Spleen (tissue), 11 donors: ENCODE measurements around the gene NAALADL2. TPM values are rescaled to one million over a fixed set of nuclear protein-coding genes. Genes with fewer than 3 reads are reported as not detected.

Experiments
- DNase-seq: peaks from one replicate; pipeline ENCODE4 v3.0.0-alpha.2; 2020
- H3K27ac ChIP-seq, 8 donors: fragments of 200-600 bp; sonication (generic) in 7 of 8; 1 replicate in 4 of 8; 2 replicates in 4 of 8; pipeline versions ENCODE4 v1.5.0 to v1.8.0; 2016 to 2021; ENCODE audit warnings: inconsistent platforms in 4 of 8, mild to moderate bottlenecking in 4 of 8, moderate library complexity in 1 of 8
- H3K27me3 ChIP-seq, 7 donors: fragments of 200-600 bp; sonication (generic) in 6 of 7; replicated peaks in 1 of 7; 1 replicate in 4 of 7; 2 replicates in 3 of 7; pipeline versions ENCODE4 v1.5.0 to v1.8.0; 2016 to 2021; ENCODE audit warnings: inconsistent platforms in 3 of 7, mild to moderate bottlenecking in 1 of 7
- H3K36me3 ChIP-seq, 6 donors: fragments of 200-600 bp; sonication (generic) in 5 of 6; 1 replicate in 4 of 6; 2 replicates in 2 of 6; pipeline versions ENCODE4 v1.5.0 to v1.8.0; 2016 to 2021; ENCODE audit warnings: inconsistent platforms in 2 of 6
- H3K4me1 ChIP-seq, 6 donors: fragments of 200-600 bp; sonication (generic) in 5 of 6; 1 replicate in 3 of 6; 2 replicates in 3 of 6; pipeline versions ENCODE4 v1.5.0 to v1.8.0; 2016 to 2021; ENCODE audit warnings: inconsistent platforms in 3 of 6
- H3K4me3 ChIP-seq, 8 donors: fragments of 200-600 bp; sonication (generic) in 7 of 8; 1 replicate in 4 of 8; 2 replicates in 4 of 8; pipeline versions ENCODE4 v1.5.0 to v1.8.0; 2016 to 2021; ENCODE audit warnings: inconsistent platforms in 4 of 8, mild to moderate bottlenecking in 4 of 8, moderate library complexity in 2 of 8
- H3K9me3 ChIP-seq, 8 donors: fragments of 200-600 bp; sonication (generic) in 7 of 8; 1 replicate in 4 of 8; 2 replicates in 4 of 8; pipeline versions ENCODE4 v1.5.0 to v1.8.0; 2016 to 2021; ENCODE audit warnings: inconsistent platforms in 4 of 8
- POLR2A ChIP-seq, 3 donors: fragments of 450-650 bp; IDR thresholded peaks; one replicate each; pipeline ENCODE4 v1.5.1; 2017; ENCODE audit warnings: antibody characterized with exemption in 3 of 3, mild to moderate bottlenecking in 1 of 3
- POLR2AphosphoS5 ChIP-seq, 3 donors: sonication (generic); formaldehyde crosslinking; IDR thresholded peaks; one replicate each; pipeline ENCODE4 v1.5.1; 2017; ENCODE audit warnings: antibody characterized with exemption in 3 of 3
- WGBS, 5 donors: extraction: QIAGEN DNeasy Blood & Tissue Kit in 3 of 5; methylation state at CpG; one replicate each; pipeline versions ENCODE4 v1.1.5 to v1.1.7; 2013 to 2018; 5-methylcytosine and 5-hydroxymethylcytosine counted together
- intact Hi-C: fragments of 100-400 bp; cut with DNase I; formaldehyde crosslinking; loops from one replicate; pipeline ENCODE4 v1.15.0; 2023; ENCODE audit warnings: low total_unique reads
- polyA plus RNA-seq, 3 donors: library from polyadenylated mRNA; stranded (reverse); fragments of 200-250 nt; gene quantifications; one replicate each; pipeline ENCODE4 v1.2.1, GENCODE V29; 2013
- total RNA-seq, 7 donors: library from RNA; depleted of rRNA in 3 of 7; stranded (reverse); fragments of >200 nt in 3 of 7; fragmentation: NEBNext Ultra II Directional in 4 of 7; extraction: Animal tissue kit (Norgen Biotek cat#: 25700) in 4 of 7; gene quantifications; one replicate each; pipeline versions ENCODE4 v1.1.0 to v1.2.1, GENCODE V29; 2016 to 2021
- TF ChIP-seq, protein P1 (sequence below), 11 experiments: fragments of 200-600 bp in 7 of 11; fragments of 450-650 bp in 4 of 11; sonication (generic) in 4 of 11; IDR thresholded peaks in 8 of 11; conservative IDR thresholded peaks in 3 of 11; 1 replicate in 7 of 11; 2 replicates in 4 of 11; pipeline versions ENCODE4 v1.4.0 to v1.8.0; 2016 to 2021; ENCODE audit warnings: antibody characterized with exemption in 11 of 11, inconsistent platforms in 4 of 11, mild to moderate bottlenecking in 1 of 11
- donor health status: healthy with polysubstance abuse.
- donor health status: DM: no; HTN: no; CAD: no; lungs with moderate emphysema.
- donor health status: DM: no; HTN: no; CAD: no.
- donor health status: Bipolar disorder and iron deficiency.
- donor health status: healthy.
- donor health status: DM: no; HTN: no; CAD: no.
- donor health status: DM: yes; HTN: yes; CAD: no.

The NAALADL2 gene
- total and polyA plus RNA-seq, 10 donors = 0.09 to 14.4 (median 6.4) TPM

DNA sequence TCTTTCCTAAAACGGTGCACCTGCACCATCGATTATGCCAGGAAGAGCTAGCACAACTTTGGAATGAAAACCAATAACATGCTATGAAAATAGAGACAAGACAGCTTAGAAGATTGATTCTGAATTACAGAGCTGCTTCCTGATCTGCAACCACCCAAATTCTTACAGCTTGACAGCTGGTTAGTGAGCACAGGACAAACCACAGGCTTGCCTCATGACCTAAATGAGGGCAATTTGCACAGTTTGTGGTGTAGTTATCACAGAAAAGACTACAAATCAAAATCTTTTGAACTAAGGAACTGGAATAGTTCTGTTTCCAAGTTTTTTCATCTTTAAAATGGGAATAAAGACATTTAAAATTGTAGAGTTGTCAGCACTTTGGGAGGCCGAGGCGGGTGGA lies 533.5 kb downstream of the NAALADL2 start:
- Histone ChIP-seq H3K27ac (no peak overlapping the region), H3K27me3 (no peaks in the 10 kb centered on the region), H3K4me3 (no peak overlapping the region), H3K4me1 (no peaks in the 10 kb centered on the region), H3K9me3 (peaks cover 0 to 12% (median 2%) of the 10 kb centered on the region in 8 donors), H3K36me3 (no peaks in the 10 kb centered on the region)
- TF ChIP-seq POLR2AphosphoS5 (IDR thresholded peaks at IDR 0.05) = no peak
- TF ChIP-seq POLR2A (IDR thresholded peaks at IDR 0.05) = no peak
- TF ChIP-seq, protein P1, sequence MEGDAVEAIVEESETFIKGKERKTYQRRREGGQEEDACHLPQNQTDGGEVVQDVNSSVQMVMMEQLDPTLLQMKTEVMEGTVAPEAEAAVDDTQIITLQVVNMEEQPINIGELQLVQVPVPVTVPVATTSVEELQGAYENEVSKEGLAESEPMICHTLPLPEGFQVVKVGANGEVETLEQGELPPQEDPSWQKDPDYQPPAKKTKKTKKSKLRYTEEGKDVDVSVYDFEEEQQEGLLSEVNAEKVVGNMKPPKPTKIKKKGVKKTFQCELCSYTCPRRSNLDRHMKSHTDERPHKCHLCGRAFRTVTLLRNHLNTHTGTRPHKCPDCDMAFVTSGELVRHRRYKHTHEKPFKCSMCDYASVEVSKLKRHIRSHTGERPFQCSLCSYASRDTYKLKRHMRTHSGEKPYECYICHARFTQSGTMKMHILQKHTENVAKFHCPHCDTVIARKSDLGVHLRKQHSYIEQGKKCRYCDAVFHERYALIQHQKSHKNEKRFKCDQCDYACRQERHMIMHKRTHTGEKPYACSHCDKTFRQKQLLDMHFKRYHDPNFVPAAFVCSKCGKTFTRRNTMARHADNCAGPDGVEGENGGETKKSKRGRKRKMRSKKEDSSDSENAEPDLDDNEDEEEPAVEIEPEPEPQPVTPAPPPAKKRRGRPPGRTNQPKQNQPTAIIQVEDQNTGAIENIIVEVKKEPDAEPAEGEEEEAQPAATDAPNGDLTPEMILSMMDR (IDR thresholded peaks at IDR 0.05 in 8 of 11, conservative IDR thresholded peaks at IDR 0.05 in 3 of 11) = no peak
- intact Hi-C loops = no loop called here
- whole genome bisulfite sequencing, 5 donors = 57 to 83% (median 62%) methylated on average over 4 of the region's 4 CpGs
- no peak for DNase-seq

DNA sequence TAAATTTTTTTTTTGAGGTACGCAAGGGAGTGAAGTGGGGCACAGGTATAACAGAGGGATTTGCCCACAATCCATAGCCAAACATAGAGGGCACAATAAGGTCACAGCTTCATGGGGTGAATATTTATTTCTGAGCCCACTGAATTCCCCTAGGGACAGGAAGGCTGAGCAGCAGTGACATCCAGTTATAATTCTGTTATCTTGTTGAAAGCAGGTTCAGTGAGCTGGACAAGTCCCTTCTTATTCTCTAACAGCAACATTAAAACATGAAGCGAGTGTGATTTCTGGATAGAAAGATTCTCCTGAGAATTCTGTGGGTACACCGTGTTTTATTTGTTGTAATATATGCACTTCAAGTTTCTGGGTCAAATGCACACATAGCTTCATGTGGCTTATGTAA lies 538.2 kb downstream of the NAALADL2 start:
- Histone ChIP-seq H3K4me3 (no peak overlapping the region), H3K36me3 (no peaks in the 10 kb centered on the region), H3K4me1 (no peaks in the 10 kb centered on the region), H3K27me3 (no peaks in the 10 kb centered on the region), H3K27ac (no peak overlapping the region), H3K9me3 (peaks cover 0 to 12% (median 2%) of the 10 kb centered on the region in 8 donors)
- intact Hi-C loops = no loop called here
- WGBS, 5 donors = 79 to 91% (median 87%) methylated on average over 3 of the region's 3 CpGs
- no peak for DNase-seq
- no peak for TF ChIP-seq POLR2AphosphoS5 (IDR thresholded peaks at IDR 0.05)
- TF ChIP-seq POLR2A (IDR thresholded peaks at IDR 0.05) = no peak
- TF ChIP-seq, protein P1 (IDR thresholded peaks at IDR 0.05 in 8 of 11, conservative IDR thresholded peaks at IDR 0.05 in 3 of 11) = no peak

DNA sequence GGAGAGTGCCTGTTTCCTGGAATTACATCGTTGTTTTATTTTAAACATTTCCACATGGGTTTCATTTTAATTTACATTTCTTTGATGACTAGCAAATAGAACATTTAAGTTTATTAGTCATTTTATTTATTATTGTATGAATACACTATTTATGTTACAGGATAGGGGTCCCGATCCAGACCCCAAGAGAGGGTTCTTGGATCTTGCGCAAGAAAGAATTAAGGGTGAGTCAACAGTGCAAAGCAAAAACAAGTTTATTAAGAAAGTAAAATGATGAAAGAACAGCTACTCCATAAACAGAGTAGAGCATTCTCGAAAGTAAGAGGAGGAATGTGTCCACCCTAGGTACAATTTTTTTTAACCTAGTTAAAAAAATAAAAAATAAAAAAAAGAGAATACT lies 539.5 kb downstream of the NAALADL2 start:
- TF ChIP-seq, protein P1 (IDR thresholded peaks at IDR 0.05 in 8 of 11, conservative IDR thresholded peaks at IDR 0.05 in 3 of 11) = no peak
- TF ChIP-seq POLR2AphosphoS5 (IDR thresholded peaks at IDR 0.05) (no peak), POLR2A (IDR thresholded peaks at IDR 0.05) (no peak)
- Histone ChIP-seq H3K4me3 (no peak overlapping the region), H3K27me3 (no peaks in the 10 kb centered on the region), H3K36me3 (no peaks in the 10 kb centered on the region), H3K9me3 (peaks cover 0 to 12% (median 2%) of the 10 kb centered on the region in 8 donors), H3K27ac (no peak overlapping the region), H3K4me1 (no peaks in the 10 kb centered on the region)
- no peak for DNase-seq
- WGBS, 5 donors = 75 to 85% (median 78%) methylated on average over 4 of the region's 4 CpGs
- intact Hi-C loops = no loop called here

DNA sequence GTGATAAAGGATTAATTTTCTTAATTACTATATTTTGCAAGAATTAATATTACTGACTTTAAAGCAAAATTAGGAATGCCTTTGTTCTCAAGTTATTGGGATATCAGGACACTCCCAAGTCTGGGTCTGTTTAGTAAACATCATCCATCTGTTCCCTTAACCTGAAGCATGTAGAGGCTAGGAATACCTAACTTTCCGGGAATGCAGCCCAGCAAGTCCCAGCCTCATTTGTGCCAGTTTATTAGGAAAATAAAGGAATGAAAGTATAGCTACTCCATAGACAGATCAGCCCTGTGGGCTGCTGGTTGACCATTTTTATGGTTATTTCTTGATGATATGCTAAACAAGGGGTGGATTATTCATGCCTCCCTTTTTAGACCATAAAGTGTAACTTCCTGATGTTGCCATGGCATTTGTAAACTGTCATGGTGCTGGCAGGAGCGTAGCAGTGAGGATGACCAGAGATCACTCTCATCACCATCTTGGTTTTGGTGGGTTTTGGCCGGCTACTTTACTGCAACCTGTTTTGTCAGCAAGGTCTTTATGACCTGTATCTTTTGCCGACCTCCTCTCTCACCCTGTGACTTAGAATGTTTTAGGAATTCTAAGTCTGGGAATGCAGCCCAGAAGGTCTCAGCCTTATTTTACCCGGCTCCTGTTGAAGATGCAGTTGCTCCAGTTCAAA lies 540.2 kb downstream of the NAALADL2 start:
- peaks cover 0 to 12% (median 2%) of the 10 kb centered on the region in 8 donors for H3K9me3 ChIP-seq
- H3K27me3 ChIP-seq = no peaks in the 10 kb centered on the region
- intact Hi-C loops = no loop called here
- no peaks in the 10 kb centered on the region for H3K4me1 ChIP-seq
- no peak for DNase-seq
- WGBS, 5 donors = 85 to 90% (median 86%) methylated on average over 5 of the region's 5 CpGs
- TF ChIP-seq POLR2AphosphoS5 (IDR thresholded peaks at IDR 0.05) (no peak), POLR2A (IDR thresholded peaks at IDR 0.05) (no peak)
- TF ChIP-seq, protein P1 (IDR thresholded peaks at IDR 0.05 in 8 of 11, conservative IDR thresholded peaks at IDR 0.05 in 3 of 11) = no peak
- H3K4me3 ChIP-seq = no peak overlapping the region
- no peaks in the 10 kb centered on the region for H3K36me3 ChIP-seq
- H3K27ac ChIP-seq = no peak overlapping the region
